GM19240 (cell line): ENCODE data around the gene PC.

Experiments used
- DNase-seq: peaks from one replicate; pipeline ENCODE4 v3.0.0; 2011; ENCODE audit warnings: low spot score; ENCODE audit not compliant: insufficient read length

Gene PC

DNA sequence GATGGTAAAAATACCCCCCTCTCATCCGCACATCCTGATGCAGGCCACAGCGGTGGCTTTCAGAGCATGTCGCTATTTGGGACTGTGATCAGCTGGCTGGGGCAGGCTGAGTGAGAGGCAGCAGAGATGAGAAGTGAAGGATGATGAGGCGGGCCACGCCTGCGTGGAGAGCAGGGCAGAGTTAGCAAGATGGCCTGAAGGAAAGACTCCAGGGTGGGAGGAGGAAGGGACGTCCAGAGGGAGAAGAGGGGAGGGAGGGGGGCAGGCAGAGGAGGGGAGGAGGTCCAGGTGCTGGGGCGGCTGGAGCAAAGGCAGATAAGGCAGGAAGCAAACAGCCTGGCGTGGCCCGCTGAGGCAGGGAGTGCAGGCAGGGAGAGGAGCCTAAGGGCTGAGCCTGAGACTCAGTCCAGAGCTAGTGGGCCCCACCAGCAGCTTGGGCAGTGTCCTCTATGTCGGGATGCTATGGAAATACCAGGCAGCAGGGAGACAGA lies 72.2 kb downstream of the PC start:
- no peak for DNase-seq

DNA sequence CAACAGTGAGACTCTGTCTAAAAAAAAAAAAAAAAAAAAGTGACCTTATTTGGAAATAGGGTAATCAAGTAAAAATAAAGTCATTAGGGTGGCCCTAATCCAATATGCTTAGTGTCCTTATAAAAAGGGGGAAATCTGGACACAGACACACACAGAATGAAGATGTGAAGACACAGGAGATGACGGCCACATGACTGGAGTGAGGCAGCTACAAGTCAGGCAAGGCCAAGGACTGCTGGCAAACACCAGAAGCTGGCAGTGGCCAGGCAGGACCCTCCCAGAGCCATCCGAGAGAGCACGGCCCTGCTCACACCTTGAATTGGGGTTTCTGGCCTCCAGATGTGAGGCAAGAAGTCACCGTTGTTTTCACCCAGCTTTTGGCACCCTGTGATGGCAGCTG lies 72.7 kb downstream of the PC start:
- no peak for DNase-seq

DNA sequence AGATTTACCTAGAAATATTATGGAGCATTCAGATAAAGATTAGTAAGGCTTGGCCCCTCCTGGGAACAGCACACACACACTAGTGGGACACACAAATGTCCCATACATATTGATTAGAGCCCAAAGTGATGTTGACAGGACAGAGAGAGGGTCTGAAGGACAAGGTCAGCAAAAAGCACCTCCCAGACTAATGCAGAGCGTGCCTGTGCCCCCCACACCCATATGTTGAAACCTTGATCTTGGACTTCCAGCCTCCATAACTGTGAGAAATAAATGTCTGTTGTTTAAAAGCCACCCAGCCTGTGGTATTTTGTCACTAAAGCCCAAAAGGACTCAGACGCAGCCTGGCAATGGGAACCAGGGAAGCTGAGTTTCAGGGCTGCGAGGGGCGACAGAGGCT lies 73.7 kb downstream of the PC start:
- DNase-seq: no peak

DNA sequence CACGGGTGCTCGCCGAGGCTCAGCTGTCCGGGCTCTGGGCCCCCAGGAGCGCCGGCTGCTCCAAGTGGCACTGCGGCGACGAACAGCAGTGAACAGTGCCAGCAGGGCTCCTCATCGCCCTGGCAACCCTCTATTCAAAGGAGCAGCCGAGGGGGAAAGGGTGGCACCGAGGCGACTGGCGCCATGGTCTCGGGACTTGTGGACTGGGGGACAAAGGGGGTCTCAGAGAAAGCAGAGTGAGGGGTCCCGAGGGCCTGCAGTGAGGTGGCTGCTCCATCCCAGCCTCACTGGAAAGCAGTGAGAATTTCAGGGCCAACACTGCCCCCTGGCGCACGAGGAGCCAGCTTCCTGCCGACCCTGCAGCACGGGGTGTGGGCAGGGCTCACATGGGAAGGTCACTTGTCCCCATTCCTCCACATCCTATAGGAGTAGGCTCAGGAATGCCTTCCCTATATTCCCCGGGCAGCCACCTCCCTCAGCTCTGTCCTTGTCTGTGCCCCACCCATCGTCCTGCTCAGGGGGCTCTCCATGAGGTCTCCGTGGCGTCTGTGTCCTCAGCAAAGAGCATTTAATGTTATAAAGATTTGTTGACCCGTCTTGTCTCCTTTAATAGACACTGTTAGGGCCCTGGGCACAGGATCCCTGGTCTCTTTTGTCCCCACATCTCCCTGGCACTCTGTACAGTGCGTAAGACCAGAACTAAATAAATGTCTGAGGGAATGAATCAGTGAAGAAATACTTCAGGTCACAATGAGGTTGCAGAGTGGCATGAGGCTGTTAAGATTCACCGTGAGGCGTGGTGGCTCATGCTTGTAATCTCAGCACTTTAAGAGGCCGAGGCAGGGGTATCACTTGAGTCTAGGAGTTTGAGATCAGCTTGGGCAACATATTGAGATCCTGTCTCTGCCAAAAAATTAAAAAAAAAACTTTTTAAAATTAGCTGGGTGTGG lies 74.9 kb downstream of the PC start:
- DNase-seq: peak; percentile 29

DNA sequence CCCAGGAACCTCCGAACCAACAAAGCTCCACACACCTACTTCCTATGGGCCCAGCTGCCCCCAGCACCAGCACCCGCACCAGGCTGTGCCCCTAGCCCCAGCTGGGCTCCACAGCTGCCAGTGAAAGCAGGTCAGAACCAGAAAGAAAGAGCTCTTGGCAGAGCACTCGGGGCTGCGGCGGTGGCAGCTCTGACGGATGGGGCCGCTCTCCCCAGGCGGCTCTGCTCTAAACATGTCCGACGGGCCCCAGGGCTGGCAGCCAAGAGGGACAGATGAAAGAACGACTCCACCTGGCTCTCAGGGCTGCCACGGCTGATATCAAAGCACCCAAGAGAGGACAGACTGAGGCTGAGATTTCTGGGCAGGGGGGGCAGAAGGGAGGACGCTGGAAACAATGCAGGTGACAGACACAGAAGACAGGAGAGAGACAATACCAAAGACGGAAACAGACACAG lies 75.6 kb downstream of the PC start:
- no peak for DNase-seq

DNA sequence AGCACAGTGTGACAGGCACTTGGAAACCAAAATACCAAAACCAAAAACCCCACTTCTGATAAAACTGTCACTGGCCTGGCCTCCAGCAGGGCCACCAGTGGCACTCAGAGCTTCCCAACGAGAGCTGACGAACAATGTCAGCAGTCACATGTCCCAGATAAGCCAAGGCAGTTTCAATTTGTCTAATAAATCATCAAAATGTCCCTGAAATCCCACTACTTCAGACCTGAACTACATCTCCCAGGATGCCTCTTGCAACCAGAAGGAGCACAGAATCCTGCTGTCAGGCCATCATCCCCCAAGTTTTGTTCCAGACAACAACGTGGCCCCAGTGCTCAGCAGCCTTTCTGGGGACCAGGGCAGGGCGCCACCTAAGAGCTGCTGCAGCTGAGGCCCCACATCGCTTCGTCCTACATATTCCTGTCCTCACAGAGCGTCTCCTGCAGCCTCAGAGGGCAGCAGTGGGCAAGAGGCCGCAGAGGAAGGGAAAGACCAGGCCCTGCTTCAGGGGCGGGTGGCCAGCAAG lies 76.2 kb downstream of the PC start:
- no peak for DNase-seq

DNA sequence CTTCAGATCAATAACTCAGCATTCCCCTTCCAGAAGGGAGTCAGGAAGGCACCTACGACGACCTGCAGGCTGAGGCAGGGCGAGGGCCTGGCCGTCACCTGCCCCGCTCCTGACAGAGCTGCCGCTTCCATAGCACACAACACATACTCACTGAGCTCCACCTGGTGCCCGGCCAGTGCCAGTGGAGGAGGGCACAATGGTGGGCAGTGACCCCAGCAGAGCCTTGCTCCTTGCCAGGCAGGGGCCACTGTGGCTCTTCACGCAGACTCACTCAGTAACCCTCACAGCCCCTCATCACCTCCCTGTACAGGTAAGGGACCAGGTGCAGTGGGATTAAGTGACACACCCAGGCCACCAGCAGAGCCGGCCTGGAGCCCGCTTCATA lies 76.7 kb downstream of the PC start:
- no peak for DNase-seq

DNA sequence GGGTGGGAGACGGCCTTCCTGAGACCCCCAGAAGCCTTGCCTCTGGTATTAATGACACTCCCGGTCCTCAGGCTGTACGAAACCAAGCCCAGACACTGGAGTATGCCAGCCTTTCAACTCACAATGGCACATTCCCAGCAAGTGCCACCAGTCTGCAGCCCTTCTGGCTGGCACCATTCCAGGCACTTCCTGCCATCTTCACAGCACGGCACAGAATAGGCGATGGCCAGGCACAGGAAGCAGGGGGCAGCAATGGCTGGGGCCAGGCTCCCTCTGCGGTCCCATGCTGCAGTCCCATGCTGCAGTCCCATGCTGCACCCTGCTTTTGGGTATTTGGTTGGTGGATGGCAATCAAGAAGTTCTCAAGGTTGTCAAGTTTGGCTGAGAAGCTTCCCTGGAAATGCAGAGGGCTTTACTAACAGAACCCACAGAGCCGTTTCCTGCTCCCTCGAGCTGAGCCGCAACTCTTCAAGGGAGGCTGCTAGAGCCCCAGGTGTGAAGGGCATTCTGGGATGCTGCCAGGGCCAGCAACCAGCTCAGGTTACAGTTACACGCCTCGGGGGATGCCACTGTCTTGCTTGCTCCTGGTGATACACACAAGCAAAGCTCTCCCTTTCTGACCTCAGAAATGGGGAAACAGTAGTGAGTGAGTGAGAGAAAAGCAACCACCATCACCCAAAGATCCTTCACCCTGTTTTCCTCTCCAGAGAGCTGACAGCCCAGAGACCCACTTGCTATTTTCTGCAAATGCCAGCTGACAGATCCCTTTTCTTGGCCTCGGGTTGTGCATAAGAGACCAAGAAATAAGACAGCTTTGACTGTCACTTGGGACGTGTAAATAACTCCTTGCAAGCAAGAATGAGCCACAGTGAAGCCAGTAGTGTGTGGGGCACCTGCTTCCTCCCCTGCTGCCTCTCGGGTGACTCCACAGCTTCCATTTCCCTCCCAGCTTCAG lies 77.4 kb downstream of the PC start:
- no peak for DNase-seq

DNA sequence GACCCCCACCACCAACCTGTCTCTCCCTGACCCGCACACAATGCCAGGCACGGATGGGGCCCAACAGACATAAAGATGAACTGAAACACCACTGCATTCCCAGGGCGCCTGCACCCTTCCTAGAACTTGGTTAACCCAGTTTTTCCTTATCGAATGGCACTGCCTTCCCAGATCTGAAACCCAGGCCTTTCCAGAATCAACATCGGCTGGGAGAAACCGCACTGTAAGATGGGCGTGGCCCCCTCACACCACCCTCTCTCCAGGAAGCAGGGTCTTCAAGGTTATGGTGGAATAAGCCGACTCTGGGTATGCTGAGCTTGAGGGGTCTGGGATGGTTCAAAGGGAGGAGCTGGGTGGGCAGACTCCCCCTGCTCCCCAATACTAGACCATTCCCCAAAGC lies 78.2 kb downstream of the PC start:
- no peak for DNase-seq

DNA sequence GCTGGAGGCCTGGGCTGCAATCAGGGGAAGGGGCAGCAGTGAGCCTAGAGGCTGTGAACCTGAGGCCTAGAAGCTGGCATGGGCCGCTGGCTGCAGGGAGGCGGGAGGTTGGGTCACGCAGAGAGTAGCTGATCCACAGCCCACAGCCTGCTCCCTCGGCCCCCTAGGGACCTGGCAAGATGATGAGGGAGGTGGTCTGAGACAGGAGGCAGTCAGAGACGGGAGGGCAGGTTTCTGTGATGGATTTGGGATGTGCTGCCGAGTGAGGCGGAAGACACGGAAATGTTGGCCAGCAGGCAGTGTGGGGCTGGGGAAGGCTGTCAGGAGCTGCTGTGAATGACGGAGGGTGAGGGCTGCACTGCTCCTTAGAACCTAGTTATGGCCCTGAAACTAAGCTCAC lies 78.6 kb downstream of the PC start:
- DNase-seq: no peak

DNA sequence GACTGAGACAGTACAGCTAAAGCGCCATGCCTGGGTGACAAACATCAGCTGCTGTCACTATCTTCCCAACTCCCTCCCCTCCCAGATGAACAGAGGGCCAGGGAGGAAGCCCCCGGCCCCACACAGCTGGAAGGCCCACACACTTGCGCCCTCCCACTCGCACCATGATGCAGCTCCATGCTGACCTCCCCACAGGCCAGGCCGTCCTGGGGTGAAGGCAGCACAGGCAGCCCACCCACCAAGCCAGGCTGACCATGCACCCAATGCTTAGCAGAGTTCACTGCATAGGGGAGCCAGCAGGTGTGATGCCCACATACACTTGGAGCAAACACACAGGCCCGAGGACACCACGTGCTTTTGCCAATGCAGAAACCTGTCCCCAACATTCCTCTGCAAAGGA lies 79.2 kb downstream of the PC start:
- no peak for DNase-seq

DNA sequence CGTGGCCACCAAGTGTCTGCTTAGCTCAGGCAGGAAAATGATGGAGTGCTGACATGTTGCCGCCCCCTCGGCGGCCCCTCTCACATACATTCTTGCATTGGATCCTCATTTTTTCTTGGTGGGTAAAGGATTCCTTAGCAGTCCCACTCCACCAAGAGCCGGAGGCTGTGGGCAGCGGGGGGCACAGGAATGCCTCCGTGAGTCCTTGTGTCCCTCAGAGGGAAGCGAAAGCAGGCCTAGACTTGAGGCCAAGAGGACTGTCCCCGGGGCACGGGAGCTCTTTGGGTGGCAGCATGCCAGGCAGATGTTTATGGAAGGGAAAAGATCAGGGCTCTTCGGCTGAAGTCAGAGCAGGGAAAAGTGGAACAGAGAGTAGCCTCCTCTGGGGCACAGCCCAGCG lies 79.7 kb downstream of the PC start:
- DNase-seq: no peak

DNA sequence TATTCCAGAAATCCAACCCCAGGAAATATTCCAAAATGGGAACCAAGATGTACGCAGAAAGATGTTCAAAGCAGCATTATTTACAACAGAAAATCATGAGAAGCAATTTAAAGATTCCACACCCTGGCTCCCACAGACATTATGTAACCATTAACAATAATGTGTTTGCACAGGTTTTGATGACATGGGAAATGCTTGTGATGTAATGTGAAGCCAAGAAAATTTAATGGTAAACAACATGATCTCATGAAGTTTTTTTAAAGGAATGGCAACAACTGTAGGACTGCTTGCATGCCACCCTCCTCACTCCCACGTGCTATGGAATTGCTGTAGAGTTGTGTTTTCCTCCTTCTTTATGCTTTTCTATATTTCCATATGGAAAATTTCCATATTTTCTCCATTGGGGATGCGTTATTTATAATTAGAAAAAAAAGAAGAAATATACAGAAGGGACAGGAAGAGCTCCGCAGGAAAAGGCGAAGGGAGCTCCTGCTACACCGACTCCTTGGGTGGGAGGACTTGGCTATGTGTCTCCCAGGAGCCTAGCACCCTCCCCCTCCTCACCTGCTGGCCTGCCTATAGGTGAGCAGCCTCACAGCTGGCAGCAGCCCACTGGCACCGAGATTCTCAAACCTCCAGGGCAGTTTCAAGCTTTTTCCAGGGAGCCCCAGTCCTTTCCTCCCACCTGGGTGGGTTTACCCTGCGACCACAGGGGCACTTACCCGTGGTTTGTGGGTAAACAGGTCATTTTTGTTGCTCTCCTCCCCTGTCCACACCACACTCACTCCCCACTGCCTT lies 80.4 kb downstream of the PC start:
- no peak for DNase-seq

DNA sequence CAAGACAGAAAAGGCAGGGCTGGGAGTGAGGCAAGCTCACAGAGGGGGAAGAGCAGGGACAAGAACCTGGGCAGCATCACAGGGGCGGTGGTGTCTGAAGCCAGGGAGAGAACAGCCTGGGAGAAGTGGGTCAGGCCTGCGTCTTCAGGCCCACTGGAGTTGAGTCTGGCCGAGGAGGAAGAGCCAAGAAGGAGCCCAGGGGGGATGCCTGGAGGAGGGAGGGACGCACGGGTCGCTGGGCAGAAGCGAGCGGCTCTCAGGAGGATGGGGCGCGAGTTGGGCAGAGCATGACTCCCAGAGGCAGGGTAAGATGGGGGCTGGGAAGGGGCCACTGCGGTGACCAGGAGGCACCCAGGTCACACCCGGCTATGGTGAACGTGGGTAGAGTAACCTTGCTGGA lies 82.8 kb downstream of the PC start:
- no peak for DNase-seq

DNA sequence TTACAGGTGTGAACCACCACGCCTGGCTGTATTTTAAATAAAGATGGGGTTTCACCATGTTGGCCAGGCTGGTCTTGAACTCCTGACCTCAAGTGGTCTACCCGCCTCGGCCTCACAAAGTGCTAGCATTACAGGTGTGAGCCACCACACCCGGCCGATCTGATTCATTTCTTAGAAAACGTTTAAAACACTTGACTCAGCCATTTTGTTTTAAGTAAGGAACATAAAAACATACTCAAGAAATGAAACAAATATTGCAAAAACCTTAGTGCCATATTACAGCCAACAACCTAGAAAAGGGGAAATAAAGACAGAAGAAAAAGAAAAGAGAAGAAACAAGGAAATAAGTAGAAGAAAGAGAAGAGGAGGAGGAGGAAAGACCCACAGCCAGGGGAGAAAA lies 84.0 kb downstream of the PC start:
- DNase-seq: no peak

DNA sequence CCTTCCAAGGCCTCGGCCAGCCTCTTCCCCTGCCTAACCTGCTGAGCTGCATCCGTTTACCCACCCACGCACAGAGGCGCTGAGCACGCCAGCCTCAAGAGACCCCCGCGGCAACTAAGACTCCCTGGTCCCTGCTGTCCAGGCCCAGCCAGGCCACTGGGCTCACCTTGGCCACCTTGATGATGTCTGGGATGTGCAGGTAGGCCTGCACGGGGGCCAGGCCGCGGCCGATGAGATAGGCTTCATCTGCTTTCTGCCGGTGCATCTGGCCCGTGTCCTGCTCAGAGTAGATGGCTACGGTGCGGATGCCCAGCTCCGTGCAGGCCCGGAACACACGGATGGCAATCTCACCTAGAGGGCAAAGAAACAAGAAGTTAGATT lies 86.7 kb downstream of the PC start:
- DNase-seq: no peak

DNA sequence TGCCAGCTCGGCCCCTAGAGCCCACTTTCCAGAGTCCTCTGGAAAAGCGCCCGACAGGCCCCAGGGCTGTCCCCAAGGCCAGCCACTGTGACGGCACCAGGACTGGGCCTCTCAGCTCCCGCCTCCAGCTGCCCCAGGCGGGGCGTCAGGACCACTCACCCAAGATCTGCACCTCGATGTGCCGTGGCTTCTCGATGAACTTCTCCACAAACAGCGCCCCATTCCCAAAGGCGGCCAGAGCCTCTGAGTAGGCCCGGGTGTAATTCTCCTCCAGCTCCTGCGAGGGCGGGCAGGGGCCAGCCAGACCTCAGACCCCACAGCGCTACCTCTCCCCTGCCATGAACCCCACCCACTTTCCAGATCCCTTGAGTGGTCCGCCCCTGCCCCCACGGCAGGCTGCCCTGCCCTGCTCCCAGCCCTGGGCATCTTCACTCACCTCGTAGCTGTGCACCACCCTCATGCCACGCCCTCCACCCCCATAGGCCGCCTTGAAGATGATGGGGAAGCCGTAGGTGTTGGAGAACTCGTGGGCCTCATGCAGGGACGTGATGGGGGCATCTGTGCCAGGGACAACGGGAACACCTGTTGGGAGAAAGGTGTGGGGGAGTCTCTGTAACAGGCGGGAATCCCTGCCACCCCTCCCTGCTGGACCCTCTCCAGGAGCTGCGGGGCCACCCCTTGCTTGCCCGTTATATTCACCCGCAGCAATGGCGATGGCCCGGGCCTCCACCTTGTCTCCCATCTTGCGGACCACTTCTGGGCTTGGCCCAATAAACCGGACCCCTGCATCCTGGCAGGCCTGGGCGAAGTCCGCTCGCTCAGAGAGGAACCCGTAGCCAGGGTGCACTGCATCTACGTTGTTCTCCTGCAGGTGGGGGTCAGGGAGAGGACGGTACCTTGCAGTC lies 87.3 kb downstream of the PC start:
- DNase-seq: no peak

DNA sequence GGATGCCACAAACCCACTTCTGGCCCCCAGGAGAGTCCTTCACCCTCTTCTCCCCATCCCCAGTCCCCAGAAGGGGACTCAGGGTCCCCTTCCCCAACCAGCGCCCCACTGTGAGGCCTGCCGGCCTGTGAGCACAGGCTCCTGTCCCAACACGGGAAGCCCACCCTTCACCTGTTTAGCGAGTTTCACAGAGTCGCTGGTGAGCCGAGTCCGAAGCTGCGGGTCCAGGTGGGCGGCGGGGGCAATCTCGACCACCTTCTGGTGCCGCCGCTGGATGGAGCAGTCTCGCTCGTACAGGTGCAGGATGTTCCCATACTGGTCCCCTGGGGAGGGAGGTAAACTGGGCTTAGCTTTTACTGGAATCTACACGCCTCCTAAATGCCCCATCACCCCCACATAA lies 88.1 kb downstream of the PC start:
- no peak for DNase-seq

DNA sequence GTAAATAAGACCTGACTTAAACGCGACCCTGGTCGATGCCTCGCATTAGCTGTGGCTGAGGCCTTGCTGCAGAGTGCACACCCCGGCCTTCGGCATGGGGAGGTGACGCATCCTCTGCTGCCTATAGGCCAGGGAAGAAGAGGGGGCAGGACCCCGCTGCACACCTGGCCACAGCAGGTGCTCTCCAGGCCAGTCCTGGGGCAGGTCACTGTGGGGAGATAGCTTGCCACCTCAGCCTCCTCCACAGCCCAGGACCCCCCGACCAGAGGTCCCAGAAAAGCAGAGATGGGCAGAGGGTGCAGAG lies 88.7 kb downstream of the PC start:
- no peak for DNase-seq
